HG02885 (cell line): ENCODE measurements around the gene THOC3.
"Not testable (repeated sequence)": the region's sequence is repeated elsewhere in the genome, so short reads cannot be mapped to it uniquely, and the experiment has no call there.

Experiments
- ATAC-seq: cut with Tn5 transposase; IDR thresholded peaks from one replicate; pipeline ENCODE4 v1.9.1; 2021; ENCODE audit warnings: mild to moderate bottlenecking; ENCODE audit not compliant: unreplicated experiment, poor library complexity

THOC3 gene, protein sequence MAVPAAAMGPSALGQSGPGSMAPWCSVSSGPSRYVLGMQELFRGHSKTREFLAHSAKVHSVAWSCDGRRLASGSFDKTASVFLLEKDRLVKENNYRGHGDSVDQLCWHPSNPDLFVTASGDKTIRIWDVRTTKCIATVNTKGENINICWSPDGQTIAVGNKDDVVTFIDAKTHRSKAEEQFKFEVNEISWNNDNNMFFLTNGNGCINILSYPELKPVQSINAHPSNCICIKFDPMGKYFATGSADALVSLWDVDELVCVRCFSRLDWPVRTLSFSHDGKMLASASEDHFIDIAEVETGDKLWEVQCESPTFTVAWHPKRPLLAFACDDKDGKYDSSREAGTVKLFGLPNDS

DNA sequence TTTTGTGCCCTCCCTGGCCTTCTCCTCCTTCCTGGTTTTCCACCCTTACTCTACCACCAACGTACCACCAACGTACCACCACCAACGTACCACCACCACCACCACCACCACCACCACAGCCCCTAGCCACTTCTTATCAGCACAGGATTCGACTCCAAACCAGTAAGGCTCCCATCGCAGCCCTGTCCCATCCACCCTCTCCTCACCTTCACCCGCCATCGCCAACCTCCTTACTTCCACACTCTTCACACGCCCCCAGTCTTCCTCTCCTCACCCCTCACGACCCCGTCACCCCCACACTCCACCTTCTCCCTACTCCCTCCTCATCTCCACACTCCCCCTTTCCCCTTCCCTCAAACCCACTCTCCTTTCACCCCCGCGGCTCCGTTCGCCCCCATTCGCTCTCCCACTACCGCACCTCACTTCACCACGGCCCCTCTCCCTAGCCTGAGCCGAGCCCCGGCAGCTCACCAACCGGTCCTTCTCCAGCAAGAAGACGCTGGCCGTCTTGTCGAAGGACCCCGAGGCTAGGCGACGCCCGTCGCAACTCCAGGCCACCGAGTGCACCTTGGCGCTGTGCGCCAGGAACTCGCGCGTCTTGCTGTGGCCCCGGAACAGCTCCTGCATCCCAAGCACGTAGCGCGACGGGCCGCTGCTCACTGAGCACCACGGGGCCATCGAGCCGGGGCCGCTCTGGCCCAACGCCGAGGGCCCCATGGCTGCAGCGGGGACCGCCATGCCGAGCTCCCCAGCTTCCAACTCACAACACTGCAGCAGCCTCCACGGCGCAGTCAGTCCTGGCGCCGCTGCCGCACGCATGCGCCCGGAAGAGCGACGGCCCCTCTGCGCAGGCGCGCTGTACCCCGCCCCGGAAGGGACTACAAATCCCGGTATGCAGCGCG, at the start of gene THOC3:
TSS of gene THOC3 (minus strand) at position 845 of the 902 bp plus-strand sequence. CDS start at position 738, 107 bp downstream.
- peak; percentile 98 for ATAC-seq

DNA sequence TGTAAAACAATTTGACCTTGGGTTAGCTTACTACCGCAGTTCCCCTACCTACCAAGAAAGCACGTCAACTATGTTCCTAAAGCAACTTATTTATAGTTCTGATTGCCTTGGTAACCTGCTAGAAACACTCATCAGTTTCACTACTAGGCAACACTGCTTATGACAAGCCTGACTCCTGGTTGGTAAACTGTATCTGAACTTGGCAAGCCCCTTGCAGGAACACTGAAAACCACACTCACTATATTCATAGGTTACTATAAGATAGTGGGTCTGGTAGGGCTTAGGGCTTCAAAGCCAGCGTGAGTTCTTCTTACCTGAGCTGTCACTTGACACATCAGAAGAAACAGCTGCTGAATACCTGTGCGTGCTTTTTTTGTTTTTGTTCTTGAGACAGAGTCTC, 49.2 kb upstream of the THOC3 start:
- ATAC-seq: not testable (repeated sequence)

DNA sequence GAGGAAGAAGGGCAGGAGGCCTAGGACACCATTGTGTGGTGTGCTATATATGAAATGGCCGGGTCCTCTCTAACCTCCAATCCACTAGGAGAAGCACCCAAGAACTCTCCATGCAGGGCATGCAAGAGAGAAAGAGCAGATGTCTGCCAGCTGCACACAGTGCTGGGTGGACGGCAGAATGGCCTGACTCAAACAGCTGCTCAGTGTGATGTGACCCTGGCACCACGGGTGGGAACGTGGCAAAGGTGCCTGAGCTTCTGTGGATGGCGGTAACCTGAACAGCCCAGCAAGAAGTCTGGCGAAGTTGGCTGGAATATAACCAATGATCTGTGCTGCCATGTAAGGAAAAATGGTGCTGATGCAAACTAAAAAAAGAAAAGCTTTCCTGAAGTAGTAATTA, 46.2 kb upstream of the THOC3 start:
- not testable (repeated sequence) for ATAC-seq

DNA sequence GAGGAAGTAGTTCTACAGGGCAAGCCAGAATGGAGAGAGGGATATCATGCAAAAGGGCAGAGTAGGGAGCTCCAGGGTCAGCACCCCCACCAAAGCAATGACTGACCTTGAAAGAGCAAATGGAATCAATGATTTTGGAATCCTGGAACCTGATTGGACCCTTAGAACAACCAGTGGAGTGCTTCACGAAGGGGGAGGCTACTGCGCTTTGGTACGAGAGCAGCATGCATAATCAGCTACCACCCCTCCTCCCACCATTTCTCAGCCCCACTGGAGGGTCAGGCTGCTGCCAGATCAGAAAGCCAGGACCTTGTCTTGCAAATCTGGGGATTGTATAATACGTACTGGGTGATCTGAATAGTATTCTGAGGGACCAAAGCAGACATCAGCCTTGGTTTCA, 43.0 kb upstream of the THOC3 start:
- ATAC-seq: not testable (repeated sequence)

DNA sequence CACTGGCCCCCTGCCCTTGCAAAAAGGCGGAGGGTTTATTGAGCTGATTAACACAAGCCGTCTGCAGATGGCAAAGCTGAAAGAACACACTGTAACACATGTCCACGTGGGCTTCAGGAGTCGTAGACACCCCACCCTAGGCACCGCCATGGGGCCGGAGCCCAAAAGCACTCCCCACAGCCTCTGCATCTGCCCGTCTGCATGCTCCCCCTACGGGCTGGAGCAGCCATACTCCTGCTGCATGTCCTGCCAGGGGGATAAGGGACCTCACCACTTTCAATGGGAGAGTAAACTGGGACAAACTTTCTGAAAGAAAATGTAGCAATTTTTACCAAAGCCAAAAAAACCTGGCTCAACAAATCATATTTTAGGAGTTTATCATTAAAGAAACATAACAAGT, 42.1 kb upstream of the THOC3 start:
- ATAC-seq: not testable (repeated sequence)

DNA sequence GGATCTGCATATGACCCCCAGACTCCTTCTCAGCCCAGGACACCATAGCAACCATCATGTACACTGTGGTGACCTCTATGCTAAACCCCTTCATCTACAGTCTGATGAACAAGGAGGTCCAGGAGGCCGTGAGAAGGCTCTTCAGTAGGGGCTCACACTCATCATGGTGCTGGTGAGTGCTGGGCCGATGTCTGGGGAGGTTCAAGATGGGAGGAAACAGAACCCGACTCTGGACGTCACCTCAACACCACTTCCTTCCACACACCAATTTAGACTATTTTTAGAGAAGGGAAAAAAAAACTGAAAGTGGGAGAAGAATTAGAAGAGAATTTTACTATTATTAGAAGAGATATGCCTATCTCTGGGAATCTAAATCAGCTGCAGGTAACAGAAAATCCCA, 39.1 kb upstream of the THOC3 start:
- not testable (repeated sequence) for ATAC-seq

DNA sequence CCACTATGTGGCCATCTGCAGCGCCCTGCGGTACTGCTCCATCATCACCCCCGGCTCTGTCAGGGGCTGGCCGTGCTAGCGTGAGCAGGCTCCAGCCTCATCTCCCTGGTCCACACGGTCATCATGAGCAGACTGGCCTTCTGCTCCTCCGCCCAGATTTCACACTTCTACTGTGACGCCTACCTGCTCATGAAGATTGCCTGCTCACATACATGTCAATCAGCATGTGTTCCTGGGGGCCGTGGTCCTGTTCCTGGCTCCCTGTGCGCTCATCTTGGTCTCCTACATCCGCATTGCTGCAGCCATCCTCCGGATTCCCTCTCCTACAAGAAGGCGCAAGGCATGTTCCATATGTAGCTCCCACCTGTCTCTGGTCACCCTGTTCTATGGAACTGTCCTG, 38.7 kb upstream of the THOC3 start:
- ATAC-seq: not testable (repeated sequence)

DNA sequence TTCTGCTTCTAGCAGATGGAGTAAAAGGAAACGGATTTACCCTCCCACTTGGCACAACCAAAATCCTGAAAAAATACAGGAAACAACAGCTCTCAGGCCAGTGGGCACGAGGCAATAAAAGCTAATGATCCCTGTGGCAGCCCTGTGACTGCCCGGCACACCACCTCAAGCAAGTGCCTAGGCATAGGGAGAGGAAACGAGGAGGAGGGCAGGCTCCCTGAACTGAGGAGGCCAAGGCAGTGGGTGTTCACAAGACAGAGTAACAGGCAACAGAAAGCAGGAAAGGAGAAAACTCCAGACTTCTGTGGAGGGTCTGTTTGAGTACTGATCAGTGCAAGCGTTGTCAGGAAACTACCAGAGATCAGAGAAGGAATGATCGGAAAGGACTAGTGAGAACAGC, 29.9 kb upstream of the THOC3 start:
- ATAC-seq: not testable (repeated sequence)

DNA sequence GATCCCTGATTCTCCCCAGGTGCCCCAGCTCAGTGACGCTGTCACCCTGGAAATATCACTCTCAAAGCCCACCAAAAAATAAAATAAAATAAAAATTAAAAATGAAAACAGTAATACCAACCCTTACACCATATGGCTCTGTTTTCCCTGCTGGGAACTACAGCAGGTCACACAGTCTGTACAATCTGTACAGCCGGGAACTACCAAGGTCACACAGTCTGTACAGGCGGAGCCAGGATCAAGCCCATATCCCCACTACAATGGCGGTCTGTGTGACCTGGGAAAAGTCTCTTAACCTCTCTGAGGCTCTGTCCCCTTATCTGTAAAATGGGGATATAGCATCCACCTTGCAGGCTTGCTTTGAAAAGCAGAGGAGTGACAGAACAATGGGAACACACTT, 29.4 kb upstream of the THOC3 start:
- not testable (repeated sequence) for ATAC-seq

DNA sequence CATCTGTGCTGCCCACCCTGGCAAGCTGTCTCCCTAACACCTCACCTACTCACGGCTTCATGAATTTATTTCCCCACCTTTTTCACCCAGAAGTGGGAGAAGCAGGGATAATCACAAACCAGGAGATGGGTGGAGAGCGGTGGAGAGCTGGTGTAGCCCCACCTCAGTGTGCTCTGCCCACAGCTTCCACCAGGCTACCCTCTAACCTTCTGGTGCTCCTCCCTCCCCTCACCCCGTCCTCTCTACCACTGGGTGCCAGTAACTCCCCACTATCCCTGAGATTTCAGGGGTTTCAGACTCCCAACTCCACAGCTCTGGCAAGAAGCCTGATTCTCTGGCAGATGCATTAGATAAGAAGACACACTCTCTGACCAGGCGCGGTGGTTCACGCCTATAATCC, 28.7 kb upstream of the THOC3 start:
- ATAC-seq: not testable (repeated sequence)

DNA sequence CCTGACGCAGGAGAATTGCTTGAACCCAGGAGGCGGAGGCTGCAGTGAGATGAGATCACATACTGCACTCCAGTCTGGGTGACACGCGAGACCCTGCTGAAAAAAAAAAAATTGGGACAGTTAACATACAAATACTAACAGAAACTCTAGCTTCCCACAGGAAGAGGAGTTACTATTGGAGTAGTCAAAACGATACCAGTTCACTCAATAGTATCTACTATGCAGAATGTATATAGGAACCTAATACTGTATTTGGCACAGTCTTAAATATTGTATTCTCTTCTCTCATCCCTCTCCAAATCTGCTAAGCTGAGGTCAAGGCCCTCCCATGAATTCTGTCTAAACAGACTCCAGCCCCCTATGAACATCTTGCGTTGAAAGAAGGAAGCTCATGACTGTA, 27.4 kb upstream of the THOC3 start:
- not testable (repeated sequence) for ATAC-seq

DNA sequence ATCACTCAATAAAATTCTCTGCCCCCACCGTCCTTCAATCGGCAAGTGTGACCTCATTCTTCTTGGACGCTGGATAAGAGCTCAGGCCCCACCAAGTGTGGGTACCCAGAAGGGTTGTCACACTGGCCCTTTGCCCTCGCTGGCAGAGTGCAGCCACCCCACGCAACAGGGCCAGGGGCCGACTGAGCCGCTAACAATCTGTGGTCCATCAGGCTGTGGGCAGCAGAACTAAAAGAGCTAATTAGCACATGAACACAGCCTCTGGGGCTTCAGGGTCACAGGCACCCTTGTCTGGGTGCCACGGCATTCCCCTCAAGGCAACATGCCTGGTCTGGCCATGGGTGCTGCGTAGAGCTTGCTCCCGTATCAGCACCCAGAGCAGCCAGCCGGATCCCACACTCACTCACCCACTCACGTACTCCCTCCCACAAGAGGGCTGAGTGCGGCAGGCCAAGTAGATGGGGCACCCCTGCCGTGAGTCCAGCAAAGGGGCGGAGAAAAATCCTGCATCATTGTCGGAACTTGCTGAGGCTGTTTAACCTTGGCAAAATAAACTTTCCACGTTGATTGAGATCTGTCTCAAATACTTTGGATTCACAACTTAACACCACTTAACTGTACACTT, 11.4 kb upstream of the THOC3 start:
- not testable (repeated sequence) for ATAC-seq

DNA sequence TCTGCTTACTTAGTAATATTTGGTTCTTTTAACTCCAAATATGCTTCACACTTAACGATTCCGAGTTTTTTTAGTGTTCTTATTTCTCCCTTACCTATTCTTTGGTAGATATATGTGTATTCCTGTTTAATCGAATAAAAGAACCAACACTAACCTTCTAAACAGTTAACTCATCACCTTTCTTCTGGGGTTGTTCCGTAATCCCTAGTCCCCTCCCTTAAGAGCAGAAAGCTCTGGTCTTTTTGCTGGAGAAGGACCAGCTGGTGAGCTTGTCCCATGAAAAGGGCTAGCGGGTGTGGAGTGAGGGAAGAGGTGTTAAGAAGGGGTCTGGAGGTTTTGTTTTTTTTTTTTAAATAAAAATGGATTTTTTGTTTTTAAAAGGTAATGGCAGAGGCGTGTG, 266 bp upstream of the THOC3 start:
- ATAC-seq: peak; percentile 38

DNA sequence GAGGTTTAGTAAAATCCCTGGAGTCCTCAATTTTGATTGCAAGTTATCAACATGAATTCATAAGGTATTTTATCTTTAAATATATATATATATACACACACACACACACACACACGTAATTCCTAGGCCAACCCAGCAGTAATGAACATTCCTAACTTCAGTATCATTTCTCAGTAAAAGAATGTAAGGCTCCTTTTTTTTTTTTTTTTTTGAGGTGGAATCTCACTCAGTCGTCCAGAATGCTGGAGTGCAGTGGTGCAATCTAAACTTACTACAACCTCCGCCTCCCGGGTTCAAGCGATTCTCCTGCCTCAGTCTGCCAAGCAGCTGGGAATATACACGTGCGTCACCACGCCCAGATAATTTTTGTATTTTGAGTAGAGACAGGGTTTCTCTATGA, 5.8 kb downstream of the THOC3 start:
- ATAC-seq: not testable (repeated sequence)

DNA sequence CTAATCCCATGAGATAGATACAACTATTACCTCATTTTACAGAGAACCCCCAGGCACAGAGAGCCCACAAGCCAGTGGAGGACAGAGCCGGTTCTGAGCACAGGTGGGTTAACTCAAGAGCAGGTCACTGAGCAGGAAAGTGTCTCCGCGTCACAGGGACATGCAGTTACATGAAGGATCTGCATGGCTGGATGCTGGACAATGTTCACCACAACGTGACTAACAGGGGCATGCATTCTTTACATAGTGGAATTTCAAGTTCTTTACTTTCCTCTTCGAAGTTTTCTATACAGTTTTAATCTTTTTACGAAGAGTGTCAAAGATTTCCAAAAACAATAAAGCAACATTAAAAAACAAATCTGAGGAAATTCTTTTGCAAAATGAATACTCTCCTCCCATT, 7.9 kb downstream of the THOC3 start:
- not testable (repeated sequence) for ATAC-seq

DNA sequence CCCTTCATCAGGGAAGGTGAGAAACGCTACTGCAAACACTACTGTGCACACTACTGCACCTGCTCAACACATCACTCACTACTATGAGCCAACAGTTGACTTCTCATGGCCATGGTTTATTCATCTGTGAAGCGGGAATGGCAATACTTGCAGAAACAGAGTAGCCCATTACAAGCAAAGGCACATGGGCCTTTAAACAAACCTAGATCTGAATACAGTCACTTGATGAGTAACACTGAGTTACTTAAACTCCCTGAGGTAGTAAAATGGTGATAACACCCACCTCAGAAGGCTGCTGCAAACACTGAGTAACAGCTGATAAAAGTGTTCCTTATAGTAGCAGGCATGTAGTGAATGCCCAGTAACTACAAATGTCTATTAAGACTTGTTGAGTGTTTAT, 9.6 kb downstream of the THOC3 start:
- ATAC-seq: not testable (repeated sequence)

DNA sequence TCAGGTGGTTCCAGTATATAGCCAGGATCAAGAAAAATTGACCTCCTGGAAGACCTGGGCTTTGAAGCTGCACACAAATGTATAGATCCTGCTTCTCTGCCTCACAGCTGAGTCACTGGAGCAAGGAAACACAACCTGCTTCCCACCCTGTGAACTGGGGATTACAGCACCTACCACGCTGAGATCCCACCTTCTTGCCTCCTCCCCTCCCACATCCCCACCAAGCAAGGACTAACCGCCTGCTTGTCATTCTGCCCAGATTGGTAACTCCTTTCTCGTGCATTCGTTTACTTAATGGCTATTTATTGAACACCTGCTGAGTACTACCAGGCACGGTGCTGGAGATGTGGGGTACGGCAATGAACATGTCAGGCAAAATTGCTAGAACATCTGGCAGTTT, 14.0 kb downstream of the THOC3 start:
- ATAC-seq: not testable (repeated sequence)

DNA sequence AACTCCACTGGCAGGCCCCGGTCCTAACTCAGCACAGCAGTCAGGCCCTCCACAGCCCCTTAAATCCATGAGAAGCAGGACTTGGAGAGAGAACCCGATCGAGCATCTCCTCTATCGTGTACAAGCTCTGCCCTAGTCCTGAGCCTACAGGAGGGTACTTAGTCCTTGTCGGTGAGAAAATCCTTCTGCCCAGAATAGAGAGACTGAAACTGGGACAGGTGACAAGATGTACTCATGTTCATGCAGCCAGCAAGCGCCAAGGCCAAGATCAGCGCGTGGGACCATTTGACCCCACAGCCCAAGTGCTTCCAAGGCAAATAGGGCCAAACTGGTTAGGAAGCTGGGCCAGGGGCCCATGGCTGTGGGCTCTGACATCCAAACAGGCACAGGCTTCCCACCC, 15.3 kb downstream of the THOC3 start:
- not testable (repeated sequence) for ATAC-seq

DNA sequence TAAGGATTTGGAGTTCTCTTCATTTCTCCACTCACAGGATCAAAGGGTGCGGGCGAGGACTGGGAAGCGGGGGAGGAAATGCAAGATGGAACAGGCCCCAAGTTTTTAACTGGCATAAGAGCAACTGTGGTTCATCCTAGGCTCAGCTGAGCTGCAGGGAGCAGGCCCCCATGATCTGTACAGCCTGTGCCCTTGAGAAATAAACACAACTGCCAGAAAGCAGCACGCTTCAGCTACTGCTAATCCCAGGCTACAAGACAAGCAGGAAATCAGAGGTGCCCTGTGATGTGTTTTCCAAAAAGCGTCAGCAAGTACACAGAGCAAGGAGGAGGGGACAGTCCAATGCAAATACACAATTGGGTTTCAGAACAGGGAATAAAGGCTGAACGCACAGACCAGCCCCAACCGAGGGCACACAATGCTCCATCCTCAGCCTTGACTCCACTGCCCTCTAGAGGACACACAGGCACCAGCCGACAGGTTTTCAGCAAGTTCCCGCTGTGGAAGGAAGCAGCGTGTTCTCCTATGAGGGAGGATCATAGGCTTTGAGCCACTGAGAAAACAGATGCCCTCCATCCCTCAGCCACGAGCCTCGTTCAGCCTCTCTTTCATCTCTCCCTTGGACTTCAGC, 16.7 kb downstream of the THOC3 start:
- ATAC-seq: peak; percentile 70
